OCI-LY7 (cell line): Measurements from ENCODE around the gene KCNMA1. TPM values are rescaled to one million over a fixed set of nuclear protein-coding genes. Genes with fewer than 3 reads are reported as not detected.

ENCODE experiments used
- BruUV-seq: library from RNA; stranded (reverse); fragments of 400-500 nt; replicated peaks from 2 replicates; lab custom pipeline; 2021; lab: Mats Ljungman, UMichigan
- CTCF ChIA-PET: fragments of 300-600 bp; sonication (Branson Sonifier 250); formaldehyde crosslinking; loops from one replicate; lab custom pipeline; 2022; ENCODE audit warnings: antibody characterized with exemption; ENCODE audit not compliant: unreplicated experiment; lab: Charles Lee
- POLR2A ChIA-PET: fragments of 300-600 bp; sonication (Branson Sonifier 250); formaldehyde crosslinking; loops from one replicate; lab custom pipeline; 2022; ENCODE audit warnings: antibody characterized with exemption; lab: Charles Lee
- DNase-seq: peaks from one replicate; pipeline ENCODE4 v3.0.0-alpha.2; 2015; ENCODE audit warnings: low spot score
- H2AFZ ChIP-seq: fragments of 200-600 bp; sonication (generic), shearing (Covaris generic); 2 replicates; pipeline ENCODE4 v1.6.1; 2014; ENCODE audit warnings: mild to moderate bottlenecking, antibody characterized with exemption, low read length, moderate library complexity
- H3K27ac ChIP-seq: fragments of 200-600 bp; sonication (generic); 2 replicates; pipeline ENCODE4 v1.5.1; 2014; ENCODE audit warnings: mixed run types, low read depth, mild to moderate bottlenecking, moderate library complexity, low read length, inconsistent platforms; ENCODE audit not compliant: poor library complexity, severe bottlenecking
- H3K36me3 ChIP-seq: fragments of 200-600 bp; sonication (generic); 2 replicates; pipeline ENCODE4 v1.6.1; 2014; ENCODE audit warnings: mild to moderate bottlenecking, antibody characterized with exemption, low read length, moderate library complexity, mixed read lengths; ENCODE audit not compliant: insufficient read depth
- H3K4me1 ChIP-seq: fragments of 200-600 bp; sonication (generic); 2 replicates; pipeline ENCODE4 v1.5.1; 2014; ENCODE audit warnings: mild to moderate bottlenecking, low read length; ENCODE audit not compliant: insufficient read depth, poor library complexity, severe bottlenecking
- H3K4me2 ChIP-seq: fragments of 200-600 bp; sonication (generic); 2 replicates; pipeline ENCODE4 v1.6.1; 2014; ENCODE audit warnings: mild to moderate bottlenecking, low read length
- H3K4me3 ChIP-seq: fragments of 200-600 bp; sonication (generic); 2 replicates; pipeline ENCODE4 v1.5.1; 2014; ENCODE audit warnings: mild to moderate bottlenecking, low read depth, low read length; ENCODE audit not compliant: poor library complexity, severe bottlenecking
- H3K79me2 ChIP-seq: fragments of 200-600 bp; sonication (generic); 2 replicates; pipeline ENCODE4 v1.6.1; 2016; ENCODE audit warnings: low read depth, mild to moderate bottlenecking, low read length, moderate library complexity, mixed read lengths; ENCODE audit not compliant: insufficient read depth
- H3K9me2 ChIP-seq: fragments of 200-600 bp; sonication (generic); 2 replicates; pipeline ENCODE4 v1.6.1; 2016; ENCODE audit warnings: mild to moderate bottlenecking, low read length, mixed read lengths; ENCODE audit not compliant: insufficient read depth
- H3K9me3 ChIP-seq: fragments of 200-600 bp; sonication (generic); 2 replicates; pipeline ENCODE4 v1.6.1; 2014; ENCODE audit warnings: mild to moderate bottlenecking, mixed run types, low read length, mixed read lengths
- H4K20me1 ChIP-seq: fragments of 200-600 bp; sonication (generic); 2 replicates; pipeline ENCODE4 v1.6.1; 2014; ENCODE audit warnings: mild to moderate bottlenecking, antibody characterized with exemption, low read length, moderate library complexity, mixed read lengths; ENCODE audit not compliant: insufficient read depth
- CTCF ChIP-seq: fragments of 200-600 bp; sonication (generic); conservative IDR thresholded peaks from 2 replicates; pipeline ENCODE4 v1.5.1; 2014; ENCODE audit warnings: mild to moderate bottlenecking, antibody characterized with exemption, low read length, moderate library complexity, mixed read lengths
- EZH2phosphoT487 ChIP-seq: fragments of 200-600 bp; sonication (generic); IDR thresholded peaks from 2 replicates; pipeline ENCODE4 v1.6.1; 2018; ENCODE audit warnings: low read depth, borderline replicate concordance, mild to moderate bottlenecking, mixed run types, antibody characterized with exemption, low read length, moderate library complexity, mixed read lengths
- intact Hi-C: fragments of 100-400 bp; cut with micrococcal nuclease; formaldehyde crosslinking; loops from one replicate; pipeline ENCODE4 v1.10.0; 2022; ENCODE audit not compliant: unreplicated experiment
- small RNA-seq: library from RNA; depleted of rRNA; stranded (forward); fragments of <200 nt; gene quantifications from one replicate; pipeline ENCODE3, GENCODE V24; 2014
- total RNA-seq, 2 experiments: library from RNA; depleted of rRNA in 1 of 2; stranded (reverse); fragments of >200 nt in 1 of 2; shearing (Covaris generic) in 1 of 2; gene quantifications; 2 replicates each; pipeline ENCODE4 v1.2.3, GENCODE V29; 2014 to 2022

KCNMA1 gene
- total RNA-seq, 2 experiments from 2014 or later: not detected

GRCh38 chr10:76839276-76839675 is 798.3 kb downstream of the KCNMA1 start:
- TF ChIP-seq EZH2phosphoT487: no peak
- no peak for TF ChIP-seq CTCF

GRCh38 chr10:76830218-76830617 is 807.4 kb downstream of the KCNMA1 start:
- CTCF ChIA-PET: no interaction called here
- no peak for TF ChIP-seq EZH2phosphoT487
- no peak for TF ChIP-seq CTCF
- intact Hi-C loops: no loop called here
- BruUV-seq: no TSS peak
- no peak overlapping the region for H3K4me3 ChIP-seq
- H3K36me3 ChIP-seq: no peaks in the 10 kb centered on the region
- no peaks in the 10 kb centered on the region for H3K4me1 ChIP-seq
- H3K9me3 ChIP-seq: no peaks in the 10 kb centered on the region
- POLR2A ChIA-PET: interaction anchor here (0.6 kb wide), 1 partner anchor 1023 kb away, joined by 4 read pairs; no protein-coding TSS in a partner anchor
- DNase-seq: no peak
- H3K79me2 ChIP-seq: no peaks in the 10 kb centered on the region
- no peak overlapping the region for H3K27ac ChIP-seq
- H2AFZ ChIP-seq: no peak overlapping the region
- no peaks in the 10 kb centered on the region for H4K20me1 ChIP-seq
- no peak overlapping the region for H3K4me2 ChIP-seq
- no peaks in the 10 kb centered on the region for H3K9me2 ChIP-seq

More at GRCh38 chr10:76839276-76839675, 798.3 kb downstream of the KCNMA1 start:
- Histone ChIP-seq H2AFZ (no peak overlapping the region), H3K79me2 (no peaks in the 10 kb centered on the region), H3K4me3 (no peak overlapping the region), H3K4me1 (no peaks in the 10 kb centered on the region), H3K27ac (no peak overlapping the region), H3K9me3 (no peaks in the 10 kb centered on the region), H3K36me3 (no peaks in the 10 kb centered on the region), H4K20me1 (no peaks in the 10 kb centered on the region), H3K4me2 (no peak overlapping the region), H3K9me2 (no peaks in the 10 kb centered on the region)
- intact Hi-C loops: no loop called here
- no peak for DNase-seq
- POLR2A ChIA-PET: interaction anchor here (0.5 kb wide), 1 partner anchor 533 kb away, joined by 3 read pairs; no protein-coding TSS in a partner anchor
- BruUV-seq: no TSS peak
- CTCF ChIA-PET: no interaction called here

DNA sequence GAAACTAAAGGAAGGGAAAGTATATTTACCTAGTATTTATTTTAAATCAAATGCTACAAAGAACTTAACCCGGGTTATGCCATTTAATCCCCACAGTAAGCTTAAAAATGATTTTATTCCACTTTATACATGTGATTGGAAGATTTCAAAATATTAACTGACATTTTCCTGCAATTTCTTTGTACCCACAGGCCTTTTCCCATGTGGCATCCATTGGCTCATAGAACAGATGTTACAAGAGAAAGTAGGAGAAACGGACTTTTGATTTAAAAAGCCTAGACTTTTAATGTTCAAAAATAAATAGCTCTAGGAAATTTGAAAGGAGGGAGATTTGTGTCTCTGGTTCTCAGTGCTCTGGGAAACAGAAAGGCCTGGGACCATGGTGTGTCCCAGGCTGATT is 807.9 kb downstream of the KCNMA1 start:
- H3K79me2 ChIP-seq: no peaks in the 10 kb centered on the region
- no peaks in the 10 kb centered on the region for H3K36me3 ChIP-seq
- no peak overlapping the region for H2AFZ ChIP-seq
- DNase-seq: no peak
- no peaks in the 10 kb centered on the region for H3K9me3 ChIP-seq
- H3K4me1 ChIP-seq: no peaks in the 10 kb centered on the region
- intact Hi-C loops: no loop called here
- POLR2A ChIA-PET: no interaction called here
- H3K27ac ChIP-seq: no peak overlapping the region
- TF ChIP-seq EZH2phosphoT487 (no peak), CTCF (no peak)
- H3K9me2 ChIP-seq: no peaks in the 10 kb centered on the region
- no peak overlapping the region for H3K4me3 ChIP-seq
- H3K4me2 ChIP-seq: no peak overlapping the region
- CTCF ChIA-PET: no interaction called here
- BruUV-seq: no TSS peak
- H4K20me1 ChIP-seq: no peaks in the 10 kb centered on the region

Small RNA genes within 50 kb of the gene (small RNA-seq; reads per million reads assigned to genes)
- gene ATP5MC1P8 (not detected), gene COX6CP15 (not detected), gene RF00322 (not detected), gene RNA5SP321 (not detected)
